Smooth muscle cell (in vitro differentiated cells): ENCODE measurements around the gene HK3. TPM values are rescaled to one million over a fixed set of nuclear protein-coding genes. Genes with fewer than 3 reads are reported as not detected.

Experiments used
- DNase-seq: peaks from one replicate; lab custom pipeline; 2025; ENCODE audit not compliant: unreplicated experiment; lab: John Stamatoyannopoulos, UW
- H2AFZ ChIP-seq: fragments of 200-600 bp; sonication (generic); 2 replicates; pipeline ENCODE4 v1.6.0; 2016; ENCODE audit warnings: antibody characterized with exemption, low read depth, mild to moderate bottlenecking
- H3F3A ChIP-seq: fragments of 200-600 bp; sonication (generic); 2 replicates; pipeline ENCODE4 v1.6.0; 2017; ENCODE audit warnings: antibody characterized with exemption, low read depth
- H3K27ac ChIP-seq: fragments of 200-600 bp; sonication (generic); 2 replicates; pipeline ENCODE4 v1.5.1; 2016; ENCODE audit warnings: low read depth, mild to moderate bottlenecking
- H3K27me3 ChIP-seq: fragments of 200-600 bp; sonication (generic); 2 replicates; pipeline ENCODE4 v1.6.1; 2016; ENCODE audit warnings: low read depth, mild to moderate bottlenecking
- H3K36me3 ChIP-seq: fragments of 200-600 bp; sonication (generic); 2 replicates; pipeline ENCODE4 v1.5.1; 2016; ENCODE audit warnings: low read depth
- H3K4me1 ChIP-seq: fragments of 200-600 bp; sonication (generic); 2 replicates; pipeline ENCODE4 v1.5.1; 2016; ENCODE audit warnings: low read depth
- H3K4me2 ChIP-seq: fragments of 200-600 bp; sonication (generic); 2 replicates; pipeline ENCODE4 v1.6.0; 2016; ENCODE audit warnings: mild to moderate bottlenecking
- H3K4me3 ChIP-seq: fragments of 200-600 bp; sonication (generic); 2 replicates; pipeline ENCODE4 v1.5.1; 2016; ENCODE audit warnings: mild to moderate bottlenecking
- H3K79me2 ChIP-seq: fragments of 200-600 bp; sonication (generic); 2 replicates; pipeline ENCODE4 v1.6.0; 2016; ENCODE audit warnings: low read depth, mild to moderate bottlenecking
- H3K9ac ChIP-seq: fragments of 200-600 bp; sonication (generic); 2 replicates; pipeline ENCODE4 v1.6.0; 2016; ENCODE audit warnings: low read depth
- H3K9me3 ChIP-seq: fragments of 200-600 bp; sonication (generic); replicated peaks from 2 replicates; pipeline ENCODE4 v1.5.1; 2016; ENCODE audit warnings: low read depth
- H4K20me1 ChIP-seq: fragments of 200-600 bp; sonication (generic); 2 replicates; pipeline ENCODE4 v1.6.0; 2016; ENCODE audit warnings: low read depth
- CTCF ChIP-seq: fragments of 200-600 bp; sonication (generic); IDR thresholded peaks from 2 replicates; pipeline ENCODE4 v1.5.1; 2017; ENCODE audit warnings: borderline replicate concordance, mild to moderate bottlenecking, antibody characterized with exemption; ENCODE audit not compliant: insufficient read depth, poor library complexity, severe bottlenecking
- WGBS: methylation state at CpG from one replicate; pipeline ENCODE4 v1.1.7; 2016; ENCODE audit warnings: low lambda C conversion rate; 5-methylcytosine and 5-hydroxymethylcytosine counted together
- polyA plus RNA-seq: library from polyadenylated mRNA; unstranded; fragments of >200 nt; fragmentation: Nextera tagmentation; extraction: Ambion mirVana; gene quantifications from 2 replicates; pipeline ENCODE4 v1.2.1, GENCODE V29; 2016
- total RNA-seq: library from RNA; depleted of rRNA; stranded (reverse); fragments of >200 nt; gene quantifications from 2 replicates; pipeline ENCODE4 v1.2.3, GENCODE V29; 2014

HK3 gene
- 0.49 TPM in 1 of 2 replicates, not detected in the other for total RNA-seq
- not detected in 2 replicates for polyA plus RNA-seq

GRCh38 chr5:176899296-176899891 lies at the start of gene HK3:
HK3 (minus strand) TSS chr5:176899346; CDS start chr5:176896159, 3,187 bp downstream.
- 89% methylated on average over 9 of the region's 9 CpGs for WGBS

GRCh38 chr5:176948458-176948857 lies 49.3 kb upstream of the HK3 start:
- Histone ChIP-seq H2AFZ (no peak overlapping the region), H3K4me3 (no peak overlapping the region), H3K4me1 (no peaks in the 10 kb centered on the region), H3K9me3 (no peaks in the 10 kb centered on the region), H3K27me3 (no peaks in the 10 kb centered on the region), H3K36me3 (peaks cover 11% of the 10 kb centered on the region), H3K27ac (peak overlapping the region; percentile 49), H3K4me2 (no peak overlapping the region), H4K20me1 (peaks cover 24% of the 10 kb centered on the region), H3F3A (no peaks in the 10 kb centered on the region), H3K9ac (no peak overlapping the region), H3K79me2 (no peaks in the 10 kb centered on the region)
- no peak for TF ChIP-seq CTCF
- no peak for DNase-seq
- WGBS = 83% methylated on average over 1 of the region's 1 CpG

More at GRCh38 chr5:176899296-176899891, at the start of gene HK3:
- Histone ChIP-seq H3K27ac (no peak within 1 kb of the TSS), H3K79me2 (no peaks in the 10 kb centered on the region), H3K4me1 (no peaks in the 10 kb centered on the region), H3K27me3 (no peaks in the 10 kb centered on the region), H4K20me1 (no peaks in the 10 kb centered on the region), H3F3A (no peaks in the 10 kb centered on the region), H3K36me3 (no peaks in the 10 kb centered on the region), H3K9me3 (no peaks in the 10 kb centered on the region), H3K4me2 (no peak within 1 kb of the TSS), H3K4me3 (no peak within 1 kb of the TSS), H2AFZ (no peak within 1 kb of the TSS), H3K9ac (no peak within 1 kb of the TSS)
- no peak for TF ChIP-seq CTCF
- DNase-seq = no peak

- Histone ChIP-seq H2AFZ (no peak overlapping the region), H3K36me3 (peaks cover 14% of the 10 kb centered on the region), H3F3A (no peaks in the 10 kb centered on the region), H3K9me3 (no peaks in the 10 kb centered on the region), H4K20me1 (peaks cover 24% of the 10 kb centered on the region), H3K4me3 (no peak overlapping the region), H3K27me3 (no peaks in the 10 kb centered on the region), H3K79me2 (no peaks in the 10 kb centered on the region), H3K4me2 (no peak overlapping the region), H3K9ac (no peak overlapping the region), H3K4me1 (no peaks in the 10 kb centered on the region), H3K27ac (peak overlapping the region; percentile 49)
- 79% methylated on average over 2 of the region's 2 CpGs for WGBS
- DNase-seq = no peak
- TF ChIP-seq CTCF = no peak
Measured at GRCh38 chr5:176947847-176948246, 48.7 kb upstream of the HK3 start.

- H3K4me1 ChIP-seq = no peaks in the 10 kb centered on the region
- WGBS = 58% methylated on average over 2 of the region's 2 CpGs
- H3K4me2 ChIP-seq = no peak overlapping the region
- peaks cover 3% of the 10 kb centered on the region for H3K36me3 ChIP-seq
- no peak overlapping the region for H3K9ac ChIP-seq
- H4K20me1 ChIP-seq = peaks cover 34% of the 10 kb centered on the region
- H3K27me3 ChIP-seq = no peaks in the 10 kb centered on the region
- no peak overlapping the region for H3K4me3 ChIP-seq
- no peak for DNase-seq
- TF ChIP-seq CTCF = no peak
- H3K27ac ChIP-seq = no peak overlapping the region
- H2AFZ ChIP-seq = no peak overlapping the region
- no peaks in the 10 kb centered on the region for H3F3A ChIP-seq
- no peaks in the 10 kb centered on the region for H3K9me3 ChIP-seq
- H3K79me2 ChIP-seq = no peaks in the 10 kb centered on the region
Measured at GRCh38 chr5:176944268-176944667, 45.1 kb upstream of the HK3 start.
